SH-SY5Y (cell line): Measurements from ENCODE around the gene ANGPTL3.

ENCODE experiments used
- GATA2 ChIP-seq: IDR thresholded peaks from 2 replicates; pipeline ENCODE4 v1.6.1; 2011; ENCODE audit warnings: mild to moderate bottlenecking, low read depth, low read length
- GATA3 ChIP-seq: IDR thresholded peaks from 2 replicates; pipeline ENCODE4 v1.6.1; 2011; ENCODE audit warnings: low read depth, mild to moderate bottlenecking, low read length, moderate library complexity

GRCh38 chr1:62561306-62561705, 36.0 kb upstream of the ANGPTL3 start:
- TF ChIP-seq GATA2 (no peak), GATA3 (no peak)
